T-helper 1 cell treated with Interleukin-12 subunit alpha and Interleukin-12 subunit beta and Interleukin-4 antibody, amounts not matched to agents 30 ng/mL and 1 ng/mL, for 36 hours (primary cell): ENCODE measurements around the gene HDAC10. TPM values are rescaled to one million over a fixed set of nuclear protein-coding genes. Genes with fewer than 3 reads are reported as not detected.

Experiments
- intact Hi-C: fragments of 100-400 bp; cut with micrococcal nuclease; formaldehyde crosslinking; loops from one replicate; pipeline ENCODE4 v1.15.1; 2024
- total RNA-seq: library from RNA; stranded (reverse); gene quantifications from 2 replicates; pipeline ENCODE4 v1.2.3, GENCODE V29; 2022

Gene HDAC10
- total RNA-seq, 1 donor from 2014 or later: 91.9 TPM

DNA sequence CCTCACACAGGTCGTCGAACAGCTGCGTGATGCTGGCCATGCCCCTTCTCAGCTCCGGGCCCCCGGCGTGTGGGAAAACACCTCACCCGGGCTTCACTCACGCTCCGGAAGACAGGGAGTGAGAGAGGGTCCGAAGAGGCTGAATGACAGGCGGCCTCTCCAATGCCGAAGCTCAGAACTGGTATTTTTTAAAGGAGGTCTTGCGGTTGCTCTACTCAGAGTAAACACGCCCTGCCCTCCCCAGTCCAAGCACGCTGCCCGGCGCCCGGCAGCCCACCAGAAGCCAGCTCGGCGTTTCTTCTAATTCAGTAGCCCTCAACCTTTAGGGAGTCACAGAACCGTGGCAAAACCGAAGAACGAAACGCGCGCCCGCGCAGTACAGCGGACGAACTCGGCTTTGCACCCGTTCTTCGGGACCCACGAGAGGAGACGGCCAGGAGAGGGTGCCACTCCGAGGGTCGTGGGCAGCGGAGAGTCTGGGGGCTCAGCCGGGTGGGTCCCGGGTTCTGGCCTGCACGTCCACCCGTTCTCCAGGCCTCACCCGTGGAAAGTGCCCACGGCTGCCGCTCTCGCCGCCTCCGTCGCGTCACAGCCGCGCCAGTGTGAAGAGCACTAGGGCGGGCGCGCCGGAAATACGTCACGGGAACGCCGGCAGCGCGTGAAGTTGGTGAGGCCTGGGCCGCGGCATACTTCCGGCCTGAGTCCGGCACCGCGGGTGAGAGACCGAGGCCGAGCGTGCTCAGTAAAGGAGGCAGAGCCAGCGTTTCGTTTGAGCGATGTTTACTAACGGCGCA is 6.4 kb downstream of the HDAC10 start, which contains the start of gene TUBGCP6:
Gene TUBGCP6, minus strand, starts transcription at position 604 of the 794 bp plus-strand sequence. Its CDS starts 564 bp downstream, at position 40.
- intact Hi-C loops: loop anchor here (1.0 to 5.0 kb wide), 10 partner anchors 8 to 392 kb away; partner anchors contain the start of genes MAPK11, PPP6R2, SCO2 and SELENOO

DNA sequence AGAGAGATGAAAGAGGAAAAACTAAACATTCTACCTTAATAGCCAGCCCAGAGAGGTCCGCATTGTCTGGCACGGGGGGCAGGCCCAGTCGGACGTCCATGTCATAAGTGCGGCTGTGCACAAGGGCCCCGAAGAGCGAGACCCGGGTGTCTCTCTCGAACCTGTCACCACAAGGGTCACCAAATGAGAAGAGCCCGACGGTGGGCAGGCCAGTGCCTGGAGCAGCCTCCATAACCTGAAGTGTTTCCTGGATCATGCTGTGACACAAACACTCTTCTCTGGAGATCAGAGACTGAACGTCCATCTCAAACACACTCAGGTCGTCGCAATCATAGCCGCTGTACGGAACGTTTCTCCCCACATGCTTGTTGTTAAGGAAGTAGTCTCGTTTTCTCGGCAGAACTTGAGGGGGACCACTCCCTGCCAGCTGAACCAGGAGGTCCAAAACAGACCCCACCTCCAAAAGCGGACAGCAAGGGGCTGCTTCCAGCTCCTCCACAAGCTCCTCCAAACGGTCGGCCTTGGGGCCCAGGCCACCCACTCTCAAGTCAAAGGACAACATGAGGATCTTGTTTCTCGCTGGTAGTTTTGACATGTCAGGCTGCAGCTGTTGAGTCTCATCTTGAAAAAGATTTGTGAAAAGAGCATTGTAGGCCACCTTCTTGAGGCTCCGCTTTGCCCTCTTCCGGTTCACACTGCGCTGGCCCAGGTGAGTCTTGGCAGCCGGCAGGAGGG is 7.2 kb downstream of the HDAC10 start:
- intact Hi-C loops: loop anchor here (1.0 to 5.0 kb wide), 6 partner anchors 8 to 391 kb away; partner anchors contain the start of genes SCO2, SELENOO and ZBED4

DNA sequence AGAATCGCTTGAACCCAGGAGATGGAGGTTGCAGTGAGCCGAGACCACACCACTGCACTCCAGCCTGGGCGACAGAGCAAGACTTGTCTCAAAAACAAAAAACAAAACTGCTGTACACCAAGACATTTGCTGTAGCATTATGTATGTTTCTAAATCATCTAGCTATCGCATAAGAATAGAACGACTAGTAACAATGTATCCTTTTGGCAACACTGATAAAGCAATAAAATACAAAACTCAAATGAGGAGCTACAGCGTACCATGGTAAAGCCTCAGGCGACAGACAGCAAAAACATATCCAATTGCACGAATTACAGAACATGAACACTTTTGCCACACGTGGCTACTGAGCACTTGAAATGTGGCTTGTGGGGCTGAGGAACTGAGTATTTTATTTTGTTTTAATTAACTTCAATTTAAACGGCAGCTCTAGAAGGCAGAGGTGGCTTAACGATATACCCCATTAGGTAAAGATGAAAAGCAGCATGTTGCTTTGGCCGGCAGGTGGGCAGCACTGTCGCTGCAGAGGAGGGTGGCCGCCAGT is 8.6 kb downstream of the HDAC10 start:
- intact Hi-C loops: loop anchor here (5.0 kb wide), 1 partner anchor 285 kb away; the partner anchor contains the start of gene SCO2

GRCh38 chr22:50238755-50239154 is 12.3 kb downstream of the HDAC10 start:
- intact Hi-C loops: no loop called here

- intact Hi-C loops: loop anchor here (1.0 kb wide), 1 partner anchor 88 kb away; no protein-coding TSS in a partner anchor
These were observed 14.2 kb downstream of the HDAC10 start for GRCh38 chr22:50236731-50237409.

GRCh38 chr22:50233223-50233622 is 17.8 kb downstream of the HDAC10 start:
- intact Hi-C loops: no loop called here

DNA sequence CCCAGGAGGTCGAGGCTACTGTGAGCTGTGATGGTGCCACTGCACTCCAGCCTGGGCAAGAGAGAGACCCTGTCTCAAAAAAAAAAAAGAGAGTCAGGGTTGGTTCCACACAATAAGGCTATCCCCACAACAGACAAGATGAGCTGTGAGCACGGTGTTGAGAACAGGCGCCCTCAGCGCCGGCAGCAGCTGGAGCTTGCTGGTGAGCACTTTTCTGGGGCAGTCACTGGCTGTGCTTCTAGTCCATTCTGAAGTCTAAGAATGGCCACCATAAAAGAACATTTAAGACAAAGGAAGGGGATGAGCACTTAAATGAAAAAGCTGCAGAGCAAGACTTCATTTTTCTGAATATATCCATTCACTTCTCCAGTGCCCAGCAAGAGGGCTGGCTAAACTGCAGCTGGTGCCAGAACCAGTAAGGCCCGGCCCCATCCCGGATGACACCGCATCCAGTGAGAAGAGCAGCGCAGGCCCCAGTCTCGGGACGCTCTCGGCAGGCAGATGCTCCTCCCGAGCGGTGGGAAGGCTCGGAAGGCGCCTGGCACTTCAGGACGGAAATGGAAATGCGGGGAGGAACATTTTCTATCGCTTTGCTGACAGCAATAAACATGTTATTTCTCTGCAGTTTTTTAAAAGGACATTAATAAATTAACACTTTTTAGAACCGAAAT is 18.4 kb downstream of the HDAC10 start:
- intact Hi-C loops: no loop called here

DNA sequence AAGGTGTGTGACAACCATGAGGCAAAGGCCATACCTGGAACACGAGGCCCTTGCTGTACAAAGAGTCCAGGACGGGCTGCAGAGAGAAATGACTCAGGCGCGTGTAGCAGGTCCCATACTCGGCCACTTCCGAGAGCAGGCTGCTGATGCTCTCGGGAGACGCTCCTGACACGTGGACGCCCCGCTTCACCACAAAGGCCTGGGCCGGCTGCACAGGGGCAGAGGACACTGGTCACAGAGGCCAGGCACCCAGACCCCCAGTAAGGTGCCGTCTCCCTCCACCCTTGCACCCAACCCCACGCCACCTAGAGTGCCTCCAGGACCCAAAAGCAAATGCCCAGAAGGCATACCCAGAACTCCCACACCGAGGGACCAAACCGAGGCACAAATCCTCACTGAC is 21.7 kb downstream of the HDAC10 start:
- intact Hi-C loops: no loop called here

- intact Hi-C loops: no loop called here
These were observed 22.7 kb downstream of the HDAC10 start for GRCh38 chr22:50228366-50228765.

GRCh38 chr22:50227579-50228215 is 23.4 kb downstream of the HDAC10 start:
- intact Hi-C loops: no loop called here

- intact Hi-C loops: no loop called here
These were observed 24.2 kb downstream of the HDAC10 start for GRCh38 chr22:50226875-50227165.

DNA sequence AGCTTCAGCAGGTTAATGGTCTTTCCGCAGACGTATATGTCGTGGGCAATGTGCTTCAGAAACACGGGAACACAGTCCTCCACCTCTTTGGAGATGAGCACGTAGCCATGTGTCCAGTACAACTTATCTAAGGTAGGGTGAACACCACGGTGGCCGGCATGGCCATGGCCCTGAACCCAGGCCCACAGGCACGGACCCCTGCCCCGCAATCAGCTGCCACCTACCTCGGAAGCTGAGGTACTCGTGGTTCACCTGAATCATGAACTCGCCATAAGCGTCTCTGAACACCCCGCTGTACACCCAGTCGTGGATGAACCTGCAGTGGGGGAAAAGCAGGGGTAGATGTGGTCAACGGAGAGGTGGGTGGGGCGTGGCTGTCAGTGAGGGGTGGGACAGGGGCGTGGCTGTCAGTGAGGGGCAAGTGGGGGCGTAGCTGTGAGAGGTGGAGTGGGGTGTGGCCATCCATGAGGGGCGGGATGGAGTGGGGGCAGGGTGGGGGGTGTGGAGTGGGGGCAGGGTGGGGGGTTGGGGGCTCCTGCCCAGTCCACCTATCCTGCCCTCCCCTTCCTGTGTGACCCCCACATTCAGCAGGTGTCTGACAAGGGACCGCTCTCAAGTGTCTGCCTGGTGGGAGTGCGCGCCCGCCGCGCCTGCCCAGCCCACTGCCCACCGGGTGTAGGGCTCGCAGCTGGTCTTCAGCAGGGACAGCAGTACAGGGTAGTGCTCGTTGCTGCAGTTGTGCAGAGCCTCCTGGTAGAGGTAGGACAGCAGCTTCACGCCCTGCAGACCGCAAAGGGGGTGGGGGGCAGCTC is 24.8 kb downstream of the HDAC10 start:
- intact Hi-C loops: no loop called here

GRCh38 chr22:50225200-50225969 is 25.7 kb downstream of the HDAC10 start:
- intact Hi-C loops: no loop called here

DNA sequence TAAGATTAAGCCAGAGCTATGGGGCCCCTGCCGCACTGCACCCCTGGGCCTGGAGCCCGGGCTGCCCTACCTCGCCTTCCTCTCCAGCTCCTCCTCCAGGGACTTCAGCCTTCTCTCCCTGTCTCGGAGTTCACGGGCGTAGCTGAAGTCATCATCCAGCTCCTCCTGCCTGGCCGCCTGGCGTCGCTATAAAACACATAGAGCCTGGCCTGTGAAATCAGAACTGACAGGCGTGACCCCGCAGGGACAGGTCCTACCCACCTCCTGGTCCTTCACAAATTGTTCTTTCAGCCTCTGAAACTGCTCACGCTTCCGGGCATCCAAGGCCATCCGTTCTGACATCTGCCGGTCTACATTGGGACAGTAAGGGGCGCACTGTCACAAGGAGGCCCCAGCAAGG is 27.0 kb downstream of the HDAC10 start:
- intact Hi-C loops: no loop called here

GRCh38 chr22:50222508-50222907 is 28.6 kb downstream of the HDAC10 start:
- intact Hi-C loops: no loop called here

- intact Hi-C loops: no loop called here
These were observed 29.4 kb downstream of the HDAC10 start for GRCh38 chr22:50221410-50222300.

DNA sequence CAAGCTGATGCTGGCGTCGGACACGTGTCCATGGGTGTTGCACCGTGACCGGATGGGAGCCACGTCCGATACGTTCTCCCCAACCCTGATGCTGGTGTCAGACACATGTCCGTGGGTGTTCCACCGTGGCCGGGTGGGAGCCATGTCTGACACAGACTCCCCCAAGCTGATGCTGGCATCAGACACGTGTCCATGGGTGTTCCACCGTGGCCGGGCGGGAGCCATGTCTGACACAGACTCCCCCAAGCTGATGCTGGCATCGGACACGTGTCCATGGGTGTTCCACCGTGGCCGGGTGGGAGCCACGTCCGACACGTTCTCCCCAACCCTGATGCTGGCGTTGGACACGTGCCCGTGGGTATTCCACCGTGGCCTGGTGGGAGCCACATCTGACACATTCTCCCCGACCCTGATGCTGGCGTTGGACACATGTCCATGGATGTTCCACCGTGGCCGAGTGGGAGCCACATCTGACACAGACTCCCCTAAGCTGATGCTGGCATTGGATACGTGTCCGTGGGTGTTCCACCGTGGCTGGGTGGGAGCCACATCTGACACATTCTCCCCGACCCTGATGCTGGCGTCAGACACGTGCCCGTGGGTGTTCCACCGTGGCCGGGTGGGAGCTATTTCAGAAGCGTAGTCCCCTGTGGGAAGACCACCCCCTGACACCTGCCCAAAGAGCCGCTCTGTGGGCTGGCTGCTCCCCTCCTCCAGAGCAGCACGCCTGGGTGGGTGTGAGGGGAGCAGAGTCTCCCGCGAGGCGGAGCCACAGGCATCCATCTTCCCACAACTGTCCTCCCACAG is 30.3 kb downstream of the HDAC10 start:
- intact Hi-C loops: no loop called here
